ENCODE results near the gene DGCR2. TPM values are rescaled to one million over a fixed set of nuclear protein-coding genes. Genes with fewer than 3 reads are reported as not detected.

The DGCR2 gene
- total and polyA plus RNA-seq, 2 of the 4 experiments (the other 2 are of a cell fraction): 17.2 to 35.4 TPM

DNA sequence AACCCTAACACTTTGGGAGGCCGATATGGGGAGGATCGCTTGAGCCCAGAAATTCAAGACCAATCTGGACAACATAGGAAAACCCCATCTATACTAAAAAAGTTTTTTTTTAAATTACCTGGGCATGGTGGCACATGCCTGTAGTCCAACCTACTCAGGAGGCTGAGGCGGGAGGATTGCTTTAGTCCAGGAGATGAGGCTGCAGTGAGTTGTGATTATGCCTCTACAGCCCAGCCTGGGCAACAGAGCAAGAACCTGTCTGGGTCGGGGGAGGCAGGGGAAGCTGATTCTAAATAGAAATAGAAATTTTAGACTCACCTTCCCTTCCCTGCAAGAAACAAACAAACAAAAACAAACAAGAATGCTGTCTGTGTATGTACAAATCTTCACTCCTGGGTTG, 133.3 kb downstream of the DGCR2 start:
- no TSS peak for BruUV-seq (replicated peaks)
- no peak overlapping the region for H2AFZ ChIP-seq (replicated peaks; ENCODE audit: low read length, poor library complexity)
- peaks cover 15% of the 10 kb centered on the region for H3K27me3 ChIP-seq (ENCODE audit: control insufficient read depth, insufficient read depth, low read length)
- dilution Hi-C loops (cut with HindIII; ENCODE audit: low sequenced_read_pairs, unreplicated experiment) (no loop called here), in situ Hi-C loops (cut with MboI; ENCODE audit: low sequenced_read_pairs) (no loop called here), intact Hi-C loops (cut with micrococcal nuclease) (no loop called here)
- no peak for TF ChIP-seq MAFK (IDR thresholded peaks at IDR 0.05; ENCODE audit: low read depth, low read length)
- no peak for TF ChIP-seq BHLHE40 (IDR thresholded peaks at IDR 0.05; ENCODE audit: low read depth, low read length)
- TF ChIP-seq ELK1 (IDR thresholded peaks at IDR 0.05; ENCODE audit: borderline replicate concordance, low read depth, low read length): no peak
- TF ChIP-seq RFX5 (IDR thresholded peaks at IDR 0.05; ENCODE audit: low read depth, low read length): no peak
- no peak for TF ChIP-seq NFE2L2 (IDR thresholded peaks at IDR 0.05; ENCODE audit: low read depth, low read length)
- TF ChIP-seq RCOR1 (IDR thresholded peaks at IDR 0.05; ENCODE audit: insufficient replicate concordance, low read length): no peak
- no peak for TF ChIP-seq MXI1 (IDR thresholded peaks at IDR 0.05; ENCODE audit: borderline replicate concordance, low read depth, low read length)
- DNase-seq: no peak
- no peak overlapping the region for H4K8ac ChIP-seq (ENCODE audit: low read depth in 2 of 2, low read length in 2 of 2)
- no peak overlapping the region for H2AK5ac ChIP-seq (ENCODE audit: low read depth, low read length)
- H3K4ac ChIP-seq (ENCODE audit: low read depth, low read length): no peak overlapping the region
- H3K27ac ChIP-seq (ENCODE audit: insufficient read depth, low read length): no peak overlapping the region
- no peak overlapping the region for H2BK5ac ChIP-seq (ENCODE audit: low read depth, low read length, poor library complexity, severe bottlenecking)
- no peaks in the 10 kb centered on the region for H4K20me1 ChIP-seq (ENCODE audit: insufficient read depth, low read length)
- ChIA-PET CTCF (no interaction called here), POLR2A (ENCODE audit: unreplicated experiment) (no interaction called here)
- ATAC-seq (ENCODE audit: low read depth): no peak
- H4K5ac ChIP-seq (ENCODE audit: low read depth, low read length): no peak overlapping the region
- H3K9me3 ChIP-seq (ENCODE audit: control insufficient read depth, insufficient read depth, low read length): no peaks in the 10 kb centered on the region
- no peak overlapping the region for H3K4me2 ChIP-seq (ENCODE audit: low read depth, low read length)
- H3K23ac ChIP-seq (ENCODE audit: low read depth, low read length): no peak overlapping the region
- no peak overlapping the region for H3K4me3 ChIP-seq (ENCODE audit: insufficient read depth, low read depth, low read length)
- H2BK20ac ChIP-seq (ENCODE audit: low read depth, low read length): no peak overlapping the region
- no peak overlapping the region for H2BK120ac ChIP-seq (ENCODE audit: low read depth, low read length)
- H2BK15ac ChIP-seq (ENCODE audit: low read depth, low read length): no peak overlapping the region
- H3K9me1 ChIP-seq (ENCODE audit: insufficient read depth, low read length): no peaks in the 10 kb centered on the region
- H2AK9ac ChIP-seq (replicated peaks; ENCODE audit: low read depth, low read length, poor library complexity): no peak overlapping the region
- H3K56ac ChIP-seq (ENCODE audit: extremely low read depth, insufficient read depth, low read length): no peak overlapping the region
- no peaks in the 10 kb centered on the region for H3K36me3 ChIP-seq (ENCODE audit: control insufficient read depth, insufficient read depth, low read length)
- H4K91ac ChIP-seq (ENCODE audit: insufficient read depth, low read depth, low read length): no peak overlapping the region
- H3K14ac ChIP-seq (replicated peaks; ENCODE audit: low read depth, low read length): no peak overlapping the region
- H3K79me1 ChIP-seq (ENCODE audit: low read depth in 1 of 2, low read length in 2 of 2): no peaks in the 10 kb centered on the region
- H3K4me1 ChIP-seq (ENCODE audit: control insufficient read depth, insufficient read depth, low read length): no peaks in the 10 kb centered on the region
- H3K9ac ChIP-seq (ENCODE audit: low read depth, low read length): no peak overlapping the region
- no CpG with 5 or more reads among the region's 4 CpGs for WGBS, 2 experiments (ENCODE audit: extremely low coverage in 2 of 2, insufficient read length in 1 of 2)
- H3K18ac ChIP-seq (ENCODE audit: low read depth, low read length): no peak overlapping the region

Measured in IMR-90 (cell line).